COLO668 (cell line): ENCODE measurements around the gene PCSK5.

ENCODE experiments used
- DNase-seq: peaks from one replicate; lab custom pipeline; 2025; ENCODE audit not compliant: unreplicated experiment; lab: John Stamatoyannopoulos, UW

Gene PCSK5

DNA sequence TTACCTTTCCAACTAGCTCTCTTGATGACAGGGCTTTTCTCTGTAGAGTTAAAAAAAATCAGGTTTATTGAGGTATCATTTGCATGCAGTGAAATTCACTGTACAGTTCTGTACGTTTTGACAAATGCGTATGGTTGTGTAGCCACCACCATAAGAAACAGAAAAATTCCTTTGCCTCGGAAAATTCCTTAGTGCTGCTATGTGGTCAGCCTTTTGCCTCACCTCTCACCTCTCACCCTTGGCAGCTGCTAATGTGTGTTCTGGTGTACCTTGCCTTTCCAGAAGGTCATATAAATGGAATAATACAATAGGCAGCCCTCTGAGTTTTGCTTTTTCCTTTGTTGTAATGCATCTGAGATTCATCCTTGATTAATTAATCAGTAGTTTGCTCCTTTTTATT, 28.4 kb downstream of the PCSK5 start:
- DNase-seq: no peak

DNA sequence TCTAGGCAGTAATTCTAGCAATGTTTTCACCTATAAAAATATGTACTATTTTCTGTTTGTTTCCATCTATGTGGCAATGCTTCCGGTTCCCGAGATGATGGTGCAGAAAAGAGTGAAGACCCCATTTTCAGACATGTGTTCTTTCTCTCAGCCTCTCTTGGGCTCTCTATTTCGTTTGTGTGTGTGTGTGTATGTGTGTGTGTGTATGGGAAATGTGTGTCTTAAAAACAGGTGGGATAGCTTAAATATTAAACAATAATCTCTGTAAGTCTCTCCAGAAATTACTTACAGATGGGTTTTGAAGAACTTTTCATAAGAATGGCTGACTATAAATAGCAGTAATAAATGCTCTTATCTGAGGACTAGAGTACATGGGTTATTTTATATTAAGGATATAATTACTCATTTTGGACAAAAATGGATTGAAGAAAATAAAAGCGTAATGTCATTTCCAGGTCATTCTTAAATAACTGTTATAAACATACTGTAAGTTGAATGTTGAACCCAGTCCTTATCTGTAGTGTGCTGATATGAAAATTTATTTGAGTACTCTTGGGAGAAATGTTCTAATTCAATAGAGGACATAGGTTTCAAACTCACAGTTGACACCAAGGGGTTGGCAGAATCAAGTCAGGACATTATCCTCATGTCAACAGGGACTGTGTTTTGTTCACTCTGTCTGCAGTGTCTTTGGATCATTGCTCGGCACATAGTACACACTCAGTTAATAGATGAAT, 31.1 kb downstream of the PCSK5 start:
- no peak for DNase-seq

DNA sequence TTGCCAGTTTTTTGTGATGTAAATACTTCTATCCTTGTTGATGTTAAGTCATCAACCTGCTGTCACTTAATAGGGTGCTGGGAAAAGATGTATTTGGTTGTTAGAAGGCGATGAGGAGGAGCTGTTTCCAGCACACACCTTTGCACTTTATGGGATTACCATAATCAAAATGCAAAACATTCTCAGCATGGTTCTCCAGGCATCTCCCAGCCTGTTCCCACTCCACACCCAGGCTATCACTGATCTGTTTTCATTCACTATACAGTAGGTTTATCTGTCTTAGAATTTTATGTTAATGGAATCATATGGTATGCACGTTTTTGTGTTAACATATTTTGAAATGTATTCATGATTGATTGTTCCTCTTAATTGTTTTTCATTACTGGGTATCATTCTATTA, 35.9 kb downstream of the PCSK5 start:
- DNase-seq: no peak

DNA sequence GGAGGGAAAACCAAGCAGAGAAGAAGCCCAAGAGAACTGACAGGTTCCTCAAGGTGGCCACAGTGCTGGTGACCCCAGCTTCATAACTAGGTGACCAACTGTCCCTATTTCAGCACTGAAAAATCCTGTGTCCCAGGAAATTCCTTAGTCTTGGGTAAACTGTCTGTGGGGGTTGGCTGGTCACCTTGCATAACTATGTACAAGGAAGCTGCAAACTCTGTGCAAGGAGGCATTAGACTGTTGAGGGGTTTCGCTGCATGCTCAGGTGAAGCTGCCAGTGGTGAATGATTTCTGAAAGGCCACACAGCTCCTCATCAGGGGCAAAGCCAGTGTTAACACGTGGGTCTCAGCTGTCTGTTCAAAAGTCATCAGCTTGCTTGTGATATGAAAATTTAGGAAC, 36.9 kb downstream of the PCSK5 start:
- no peak for DNase-seq

DNA sequence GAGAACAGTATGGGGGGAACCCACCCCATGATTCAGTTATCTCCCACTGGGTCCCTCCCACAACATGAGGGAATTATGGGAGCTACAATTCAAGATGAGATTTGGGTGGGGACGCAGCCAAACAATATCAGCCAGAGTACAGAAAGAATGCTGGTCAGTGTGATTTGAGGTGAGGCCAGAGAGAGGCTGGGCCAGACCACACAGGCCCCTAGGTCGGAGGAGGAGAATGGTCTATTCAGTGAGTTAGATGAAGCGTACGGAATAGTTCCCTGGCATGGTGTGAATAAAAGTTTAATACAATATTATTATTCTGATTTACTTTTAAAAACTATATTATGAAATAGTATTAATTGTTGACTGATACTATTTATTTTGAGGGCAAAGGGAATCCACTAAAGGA, 39.7 kb downstream of the PCSK5 start:
- no peak for DNase-seq

- no peak for DNase-seq
Measured at GRCh38 chr9:75930730-75931321, 40.4 kb downstream of the PCSK5 start.

- DNase-seq: no peak
Measured at GRCh38 chr9:75933982-75934381, 43.5 kb downstream of the PCSK5 start.

DNA sequence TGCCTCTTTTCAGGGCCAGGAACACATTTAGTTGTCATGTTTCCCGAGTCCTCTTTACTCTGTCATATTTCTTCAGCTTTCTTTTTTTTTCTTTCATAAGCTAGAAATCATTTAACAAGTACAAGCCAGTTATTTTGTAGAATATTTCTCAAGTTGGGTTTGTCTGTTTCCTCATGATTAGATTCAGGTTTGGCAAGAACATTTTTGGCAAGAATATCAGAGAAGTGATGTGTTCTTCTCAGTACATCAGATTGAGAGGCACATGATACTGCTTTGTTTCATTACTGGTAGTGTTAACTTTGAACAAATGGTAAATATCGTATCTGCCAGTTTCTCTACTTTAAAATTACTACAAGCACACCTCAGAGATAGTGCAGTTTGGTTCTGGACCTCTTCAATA, 45.1 kb downstream of the PCSK5 start:
- DNase-seq: no peak

DNA sequence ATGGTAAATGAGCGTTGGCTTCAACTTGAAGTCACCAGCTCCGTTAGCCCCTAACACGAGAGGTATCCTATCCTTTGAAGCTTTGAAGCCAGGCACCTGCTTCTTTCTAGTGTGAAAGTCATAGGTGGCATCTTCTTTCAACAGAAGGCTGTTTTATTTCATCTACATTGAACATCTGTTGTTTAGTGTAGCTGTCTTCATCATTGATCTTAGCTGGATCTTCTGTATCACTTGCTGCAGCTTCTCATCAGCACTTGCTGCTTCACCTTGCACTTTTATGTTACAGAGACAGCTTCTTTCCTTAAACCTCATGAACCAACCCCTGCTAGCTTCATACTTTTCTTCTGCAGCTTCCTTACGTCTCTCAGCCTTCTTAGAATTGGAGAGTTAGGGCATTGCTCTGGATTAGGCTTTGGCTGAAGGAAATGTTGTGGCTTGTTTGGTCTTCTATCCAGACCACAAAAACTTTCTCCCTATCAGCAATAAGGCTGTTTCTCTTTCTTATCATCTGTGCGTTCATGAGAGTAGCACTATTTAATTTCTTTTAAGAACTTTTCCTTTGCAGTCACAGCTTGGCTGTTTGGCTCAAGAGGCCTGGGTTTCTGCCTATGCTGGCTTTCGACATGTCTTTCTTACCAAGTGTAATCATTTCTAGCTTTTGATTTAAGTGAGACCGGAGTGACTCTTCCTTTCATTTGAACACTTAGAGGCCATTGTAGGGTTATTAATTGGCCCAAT, 47.2 kb downstream of the PCSK5 start:
- no peak for DNase-seq

DNA sequence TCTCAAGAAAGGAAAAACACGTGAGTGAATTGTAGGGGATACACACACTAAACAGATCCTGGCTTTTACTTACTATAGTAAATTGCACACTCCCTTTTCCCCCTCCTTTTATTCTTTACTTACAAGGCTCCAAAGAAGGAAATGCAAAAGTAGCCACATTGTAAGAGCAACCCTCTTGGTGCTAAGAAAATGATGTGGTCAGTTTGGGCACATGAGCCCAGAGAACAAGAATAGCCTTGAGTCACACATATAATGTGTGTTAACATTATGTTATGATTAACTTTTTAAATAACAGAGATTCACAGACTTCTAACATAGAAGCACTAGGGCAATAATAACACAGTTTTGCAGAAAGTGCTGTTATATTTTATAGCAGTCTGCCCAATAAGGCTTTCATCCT, 48.5 kb downstream of the PCSK5 start:
- DNase-seq: no peak

DNA sequence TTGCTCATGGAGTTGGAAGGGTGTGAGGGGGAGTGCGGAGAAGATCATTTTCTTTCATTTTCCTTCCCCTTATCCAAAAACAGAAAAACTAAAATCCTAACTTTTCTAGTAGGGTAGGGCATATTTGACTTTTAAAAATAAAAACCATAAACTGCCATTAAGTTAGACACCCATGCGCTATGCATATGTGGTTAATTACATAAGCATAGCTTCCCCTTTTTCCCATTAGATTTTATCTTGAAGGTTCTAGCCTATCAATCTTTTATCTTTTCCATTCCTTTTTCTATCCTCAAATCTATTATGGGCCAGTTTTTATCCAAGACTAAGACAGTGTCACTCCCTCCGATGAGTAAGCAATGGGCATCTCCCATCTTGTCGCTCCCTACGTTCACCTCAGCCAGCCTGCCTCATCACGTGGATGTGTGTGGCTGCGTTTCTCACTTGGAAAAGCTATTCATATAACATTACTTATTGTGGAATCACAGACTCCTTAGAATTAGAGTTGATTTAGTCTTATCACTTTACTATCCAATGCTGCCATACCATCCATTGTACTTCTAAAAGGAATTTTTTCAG, 49.2 kb downstream of the PCSK5 start:
- DNase-seq: no peak

DNA sequence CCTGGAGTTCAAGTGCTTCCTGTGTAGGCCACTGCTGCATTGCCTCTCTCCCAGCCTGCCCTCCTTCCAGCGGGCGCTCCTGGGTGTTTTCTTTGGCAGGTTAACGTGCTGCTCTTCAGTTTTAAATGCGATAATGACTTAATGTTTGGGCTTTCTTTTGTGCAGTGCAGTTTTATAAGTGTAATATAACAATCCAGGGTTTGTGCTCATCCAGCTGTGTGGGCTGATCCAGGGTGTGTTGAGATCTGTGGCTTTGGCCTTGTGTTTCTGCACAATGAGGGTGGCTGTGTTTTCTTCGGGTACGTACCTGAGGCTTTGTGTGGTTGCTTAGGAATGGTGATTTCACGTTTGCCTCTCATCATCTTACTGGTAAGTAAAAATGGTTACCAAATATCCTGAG, 50.6 kb downstream of the PCSK5 start:
- DNase-seq: no peak

DNA sequence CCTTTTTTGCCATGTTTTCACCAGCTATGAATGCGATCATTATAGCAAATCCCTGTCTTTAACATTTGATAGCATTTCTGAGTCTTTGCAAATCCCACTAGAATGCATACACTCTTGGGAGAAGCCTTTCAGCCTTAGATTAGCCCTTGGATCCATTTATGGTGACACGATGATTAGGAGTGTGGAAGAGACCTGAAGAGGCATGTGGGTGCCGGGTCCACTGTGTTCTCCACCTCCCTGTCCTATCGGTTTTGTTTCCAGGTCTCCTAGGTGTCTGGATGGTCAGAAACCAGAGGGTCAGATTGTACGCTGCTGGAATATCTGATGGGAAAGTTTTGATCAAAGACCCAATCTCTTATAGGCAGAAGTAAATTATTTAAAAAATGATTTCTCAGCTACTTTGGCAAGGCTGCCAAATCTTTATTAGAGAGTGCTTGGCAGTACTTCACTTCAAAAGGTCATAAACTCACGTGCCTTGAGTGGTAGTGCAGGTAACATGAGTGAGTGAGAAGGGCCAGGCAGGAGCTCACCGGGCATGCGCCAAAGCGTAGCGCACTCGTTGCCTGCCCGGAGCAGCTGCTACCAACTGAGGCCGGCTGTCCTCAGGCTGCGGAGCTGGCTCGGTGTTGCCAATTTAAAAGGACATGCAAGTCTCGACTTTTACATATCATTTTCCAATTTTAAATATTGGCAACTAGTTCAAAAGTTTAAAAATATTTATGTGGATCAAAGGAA, 51.3 kb downstream of the PCSK5 start:
- DNase-seq: no peak

DNA sequence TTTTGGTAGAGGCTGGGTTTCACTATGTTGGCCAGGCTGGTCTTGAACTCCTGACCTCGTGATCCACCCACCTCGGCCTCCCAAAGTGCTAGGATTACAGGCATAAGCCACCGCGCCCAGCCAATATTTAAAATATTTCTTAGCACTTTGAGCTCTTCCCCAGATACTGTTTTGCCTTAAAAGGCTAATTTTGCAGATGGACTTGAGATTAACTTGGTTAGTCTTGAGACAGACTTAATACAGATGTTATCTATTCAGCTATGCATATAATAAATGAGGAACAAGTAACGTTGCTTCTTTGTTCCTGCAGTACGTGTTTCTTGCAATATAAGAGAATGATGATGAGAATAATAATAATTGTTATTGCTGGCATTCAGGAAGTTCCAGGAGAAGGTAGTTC, 56.3 kb downstream of the PCSK5 start:
- DNase-seq: no peak

DNA sequence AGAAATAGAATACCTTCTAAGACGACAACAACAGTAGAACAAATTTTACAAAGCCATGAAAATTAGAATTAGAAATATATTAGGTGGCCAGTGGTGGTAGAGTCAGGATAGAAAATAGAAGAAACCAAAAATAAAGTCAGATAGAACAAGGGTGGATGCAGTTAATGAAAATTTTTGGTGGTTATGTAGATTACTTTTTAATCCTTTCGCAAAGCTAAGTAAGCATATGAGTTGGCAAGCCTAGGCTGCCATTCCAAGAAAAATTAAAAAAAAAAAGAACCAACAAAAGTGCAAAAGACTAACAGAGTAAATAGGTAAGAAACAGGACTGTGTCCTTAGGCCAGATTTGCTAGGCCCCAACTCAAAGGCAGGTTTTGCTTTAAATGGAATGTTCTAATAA, 56.8 kb downstream of the PCSK5 start:
- no peak for DNase-seq

- no peak for DNase-seq
Measured at GRCh38 chr9:75950998-75951397, 60.5 kb downstream of the PCSK5 start.

GRCh38 chr9:75953218-75953617, 62.7 kb downstream of the PCSK5 start:
- no peak for DNase-seq

DNA sequence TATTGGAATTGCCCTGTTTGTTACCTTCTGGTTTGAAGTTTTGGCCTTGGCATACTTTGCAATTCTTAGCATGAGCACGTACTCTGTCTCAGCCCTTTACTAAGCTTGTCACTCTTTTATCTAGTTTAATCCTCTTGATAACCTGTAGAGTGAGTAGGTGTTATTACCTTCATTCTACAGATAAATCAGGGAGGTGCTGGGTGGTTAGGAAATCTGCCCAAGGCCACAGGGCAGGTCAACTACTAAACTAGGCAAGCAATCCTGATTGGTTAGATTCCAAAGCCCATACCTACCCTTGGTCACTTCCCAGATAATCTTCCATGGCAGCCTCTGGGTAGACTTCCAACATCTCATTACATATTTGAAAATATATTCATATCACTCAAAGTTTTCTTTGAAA, 65.7 kb downstream of the PCSK5 start:
- no peak for DNase-seq

DNA sequence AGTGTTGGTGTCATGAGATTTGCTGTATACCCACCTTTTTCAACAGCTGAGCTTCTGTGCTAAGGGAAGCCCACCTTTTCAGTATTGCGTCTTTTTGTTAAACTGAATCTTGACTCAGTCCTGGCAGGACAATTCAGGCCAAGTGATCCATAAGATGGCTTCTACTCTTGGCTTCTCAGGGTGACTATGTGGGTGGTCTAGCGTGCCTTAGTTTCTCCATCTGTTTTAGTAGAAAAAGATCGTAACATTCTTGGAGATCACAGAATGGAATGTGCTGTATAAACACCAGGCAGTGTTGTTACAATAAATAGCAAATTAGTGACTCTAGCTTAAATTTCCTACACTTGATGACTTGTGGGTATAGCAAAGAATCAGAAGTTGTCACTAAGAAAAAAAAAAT, 66.6 kb downstream of the PCSK5 start:
- DNase-seq: no peak

DNA sequence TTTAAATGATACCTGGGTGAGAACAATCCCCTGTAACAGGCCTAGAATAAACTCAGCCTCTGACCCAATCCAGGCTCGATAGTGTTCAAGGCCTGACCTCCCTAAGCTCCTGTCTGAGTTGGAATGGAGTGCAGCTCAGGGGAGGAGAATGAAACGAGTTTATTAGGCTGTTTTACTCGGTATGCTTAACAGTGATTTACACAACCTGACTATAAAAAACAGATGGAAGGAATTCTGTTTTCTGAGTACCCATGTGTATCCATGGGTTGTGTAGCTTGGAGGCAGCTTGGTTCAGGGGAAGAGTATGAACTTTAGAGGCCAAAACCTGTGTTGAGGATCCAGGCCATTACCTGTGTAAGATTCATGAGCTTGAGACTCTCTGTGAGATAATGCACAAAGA, 67.8 kb downstream of the PCSK5 start:
- no peak for DNase-seq

- DNase-seq: no peak
Measured at GRCh38 chr9:75960551-75960950, 70.1 kb downstream of the PCSK5 start.
